GM23338 (cell line): Measurements from ENCODE around the gene RPS14. TPM values are rescaled to one million over a fixed set of nuclear protein-coding genes. Genes with fewer than 3 reads are reported as not detected.

Experiments
- ATAC-seq: fragments of 200-7000 bp; cut with Tn5 transposase; 3 replicates; pipeline ENCODE4 v1.9.1; 2020
- DNase-seq: peaks from one replicate; pipeline ENCODE4 v3.0.0-alpha.2; 2015; ENCODE audit warnings: low spot score
- H2AFZ ChIP-seq: fragments of 200-600 bp; sonication (generic); 2 replicates; pipeline ENCODE4 v1.8.0; 2016; ENCODE audit warnings: antibody characterized with exemption, mild to moderate bottlenecking, moderate library complexity
- H3F3A ChIP-seq: fragments of 200-600 bp; sonication (generic); replicated peaks from 2 replicates; pipeline ENCODE4 v1.8.0; 2017; ENCODE audit warnings: antibody characterized with exemption, mixed run types, low read depth
- H3K27ac ChIP-seq: fragments of 200-600 bp; sonication (generic); 2 replicates; pipeline ENCODE4 v1.6.1; 2016; ENCODE audit warnings: low read depth
- H3K27me3 ChIP-seq: fragments of 200-600 bp; sonication (generic); 2 replicates; pipeline ENCODE4 v1.8.0; 2016; ENCODE audit warnings: mild to moderate bottlenecking, mixed run types, moderate library complexity; ENCODE audit not compliant: insufficient read depth
- H3K36me3 ChIP-seq: fragments of 200-600 bp; sonication (generic); 2 replicates; pipeline ENCODE4 v1.8.0; 2016; ENCODE audit warnings: mild to moderate bottlenecking; ENCODE audit not compliant: insufficient read depth
- H3K4me1 ChIP-seq: fragments of 200-600 bp; sonication (generic); 2 replicates; pipeline ENCODE4 v1.8.0; 2016; ENCODE audit warnings: mild to moderate bottlenecking, moderate library complexity; ENCODE audit not compliant: insufficient read depth
- H3K4me2 ChIP-seq: fragments of 200-600 bp; sonication (generic); 2 replicates; pipeline ENCODE4 v1.7.1; 2017; ENCODE audit warnings: mixed run types
- H3K4me3 ChIP-seq: fragments of 200-600 bp; sonication (generic); 2 replicates; pipeline ENCODE4 v1.6.1; 2016; ENCODE audit warnings: mixed run types
- H3K79me2 ChIP-seq: fragments of 200-600 bp; sonication (generic); replicated peaks from 2 replicates; pipeline ENCODE4 v1.8.0; 2017; ENCODE audit warnings: mild to moderate bottlenecking; ENCODE audit not compliant: insufficient read depth
- H3K9me2 ChIP-seq: fragments of 200-600 bp; sonication (generic); 2 replicates; pipeline ENCODE4 v1.8.0; 2017; ENCODE audit not compliant: insufficient read depth
- H4K20me1 ChIP-seq: fragments of 200-600 bp; sonication (generic); replicated peaks from 2 replicates; pipeline ENCODE4 v1.8.0; 2017; ENCODE audit warnings: mild to moderate bottlenecking; ENCODE audit not compliant: insufficient read depth
- H3K27ac Mint-ChIP-seq: 2 replicates; pipeline ENCODE4 v1.8.0; 2020; ENCODE audit warnings: inconsistent platforms, mild to moderate bottlenecking, moderate library complexity, mixed read lengths
- H3K27me3 Mint-ChIP-seq: 3 replicates; pipeline ENCODE4 v1.8.0; 2022; ENCODE audit warnings: low read depth, mild to moderate bottlenecking, moderate library complexity, mixed read lengths, inconsistent platforms; ENCODE audit not compliant: insufficient read depth, poor library complexity
- H3K36me3 Mint-ChIP-seq: 3 replicates; pipeline ENCODE4 v1.8.0; 2021; ENCODE audit warnings: low read depth, mild to moderate bottlenecking, inconsistent platforms, moderate library complexity, mixed read lengths
- H3K4me1 Mint-ChIP-seq: 3 replicates; pipeline ENCODE4 v1.8.0; 2020; ENCODE audit warnings: mild to moderate bottlenecking, inconsistent platforms, mixed read lengths
- H3K4me3 Mint-ChIP-seq: 3 replicates; pipeline ENCODE4 v1.8.0; 2021; ENCODE audit warnings: moderate library complexity, mild to moderate bottlenecking, inconsistent platforms, mixed read lengths
- H3K9me3 Mint-ChIP-seq: 3 replicates; pipeline ENCODE4 v1.8.0; 2020; ENCODE audit warnings: moderate library complexity, mild to moderate bottlenecking, inconsistent platforms, mixed read lengths
- ETS1 ChIP-seq: IDR thresholded peaks from 2 replicates; pipeline ENCODE4 v1.6.1; 2016; ENCODE audit warnings: antibody characterized with exemption
- JUNB ChIP-seq: IDR thresholded peaks from one replicate; pipeline ENCODE4 v1.6.1; 2016; ENCODE audit warnings: antibody characterized with exemption; ENCODE audit not compliant: unreplicated experiment
- ZNF462 ChIP-seq: fragments of 250-450 bp; sonication (Bioruptor Pico); IDR thresholded peaks from 2 replicates; pipeline ENCODE4 v1.5.0; 2020; ENCODE audit warnings: mild to moderate bottlenecking, moderate library complexity
- polyA plus RNA-seq: library from polyadenylated mRNA; unstranded; fragments of >200 nt; fragmentation: Nextera tagmentation; extraction: Ambion mirVana; gene quantifications from 2 replicates; pipeline ENCODE4 v1.2.1, GENCODE V29; 2016
- total RNA-seq: library from RNA; depleted of rRNA; stranded (reverse); fragments of >200 nt; shearing (Covaris generic); gene quantifications from 2 replicates; pipeline ENCODE4 v1.2.3, GENCODE V29; 2014

RPS14 gene
- total and polyA plus RNA-seq, 2 experiments from 2014 or later: 1,443 to 2,790 TPM

- TF ChIP-seq ETS1: no peak
- TF ChIP-seq JUNB: no peak
These were observed 49.4 kb upstream of the RPS14 start (continued) for GRCh38 chr5:150498971-150499370.

GRCh38 chr5:150498501-150498900 lies 49.0 kb upstream of the RPS14 start:
- Histone ChIP-seq H3F3A (0 out of 2 replicates have a peak, but pooled peaks cover 2% of the 10 kb centered on the region), H2AFZ (no peak overlapping the region), H4K20me1 (peaks cover 23% of the 10 kb centered on the region), H3K27me3 (no peaks in the 10 kb centered on the region), H3K9me2 (no peaks in the 10 kb centered on the region), H3K4me3 (peak overlapping the region; percentile 25; the same call in 1 of the 2 replicates), H3K27ac (peak overlapping the region; percentile 64), H3K4me2 (peak overlapping the region; percentile 46), H3K4me1 (peaks cover 23% of the 10 kb centered on the region), H3K79me2 (peaks cover 100% of the 10 kb centered on the region), H3K36me3 (no peaks in the 10 kb centered on the region; the same call in 1 of the 2 replicates)
- Mint-ChIP-seq H3K9me3 (no peaks in the 10 kb centered on the region), H3K27ac (peak overlapping the region; percentile 91), H3K27me3 (peaks cover 20% of the 10 kb centered on the region), H3K36me3 (0 out of 3 replicates have a peak, but pooled peaks cover 9% of the 10 kb centered on the region), H3K4me1 (peaks cover 63% of the 10 kb centered on the region), H3K4me3 (peak overlapping the region; percentile 47)
- TF ChIP-seq ZNF462 (CRISPR knock-in tag): no peak
- ATAC-seq: peak; percentile 91
- DNase-seq: peak; percentile 84
